NB4 (cell line): ENCODE measurements around the gene JMY.

Source experiments
- POLR2A ChIP-seq: IDR thresholded peaks from 2 replicates; pipeline ENCODE4 v1.6.1; 2011; ENCODE audit warnings: mild to moderate bottlenecking; ENCODE audit not compliant: insufficient read length; ENCODE audit errors: extremely low read depth
- TF ChIP-seq, protein P1 (sequence below): IDR thresholded peaks from one replicate; pipeline ENCODE4 v1.5.1; 2012; ENCODE audit warnings: low read depth, low read length
- TF ChIP-seq, protein P2 (sequence below): IDR thresholded peaks from 2 replicates; pipeline ENCODE4 v1.6.1; 2011; ENCODE audit warnings: low read depth, low read length

DNA sequence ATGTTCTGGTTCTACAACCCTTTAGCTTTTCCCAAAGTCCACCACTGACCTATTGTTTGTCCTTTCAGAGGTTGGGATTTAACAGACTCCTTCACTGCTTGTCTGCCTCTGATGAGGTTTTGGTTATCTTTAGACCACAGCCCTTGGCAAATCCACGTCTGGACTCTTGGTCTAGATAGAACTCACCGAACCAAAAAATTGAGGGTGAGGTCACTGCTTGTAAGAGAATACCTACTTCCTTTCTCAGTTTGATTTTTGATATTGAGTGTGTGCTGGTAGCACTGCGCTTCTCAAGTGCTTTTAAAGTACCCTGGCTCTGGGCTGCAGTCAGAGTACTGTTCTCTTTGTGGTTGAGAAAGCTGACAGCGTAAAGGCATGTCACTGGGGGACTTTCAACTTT lies 61.7 kb downstream of the JMY start:
- TF ChIP-seq, protein P1, sequence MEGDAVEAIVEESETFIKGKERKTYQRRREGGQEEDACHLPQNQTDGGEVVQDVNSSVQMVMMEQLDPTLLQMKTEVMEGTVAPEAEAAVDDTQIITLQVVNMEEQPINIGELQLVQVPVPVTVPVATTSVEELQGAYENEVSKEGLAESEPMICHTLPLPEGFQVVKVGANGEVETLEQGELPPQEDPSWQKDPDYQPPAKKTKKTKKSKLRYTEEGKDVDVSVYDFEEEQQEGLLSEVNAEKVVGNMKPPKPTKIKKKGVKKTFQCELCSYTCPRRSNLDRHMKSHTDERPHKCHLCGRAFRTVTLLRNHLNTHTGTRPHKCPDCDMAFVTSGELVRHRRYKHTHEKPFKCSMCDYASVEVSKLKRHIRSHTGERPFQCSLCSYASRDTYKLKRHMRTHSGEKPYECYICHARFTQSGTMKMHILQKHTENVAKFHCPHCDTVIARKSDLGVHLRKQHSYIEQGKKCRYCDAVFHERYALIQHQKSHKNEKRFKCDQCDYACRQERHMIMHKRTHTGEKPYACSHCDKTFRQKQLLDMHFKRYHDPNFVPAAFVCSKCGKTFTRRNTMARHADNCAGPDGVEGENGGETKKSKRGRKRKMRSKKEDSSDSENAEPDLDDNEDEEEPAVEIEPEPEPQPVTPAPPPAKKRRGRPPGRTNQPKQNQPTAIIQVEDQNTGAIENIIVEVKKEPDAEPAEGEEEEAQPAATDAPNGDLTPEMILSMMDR: no peak
- TF ChIP-seq POLR2A: no peak
- TF ChIP-seq, protein P2, sequence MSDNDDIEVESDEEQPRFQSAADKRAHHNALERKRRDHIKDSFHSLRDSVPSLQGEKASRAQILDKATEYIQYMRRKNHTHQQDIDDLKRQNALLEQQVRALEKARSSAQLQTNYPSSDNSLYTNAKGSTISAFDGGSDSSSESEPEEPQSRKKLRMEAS: no peak
